Left lung (tissue), 10 donors: Measurements from ENCODE around the gene CSPG4. TPM values are rescaled to one million over a fixed set of nuclear protein-coding genes. Genes with fewer than 3 reads are reported as not detected.
"Not testable (repeated sequence)": the region's sequence is repeated elsewhere in the genome, so short reads cannot be mapped to it uniquely, and the experiment has no call there.

ENCODE experiments used
- ATAC-seq: fragments of 200-7000 bp; cut with Tn5 transposase; one replicate; pipeline ENCODE4 v1.9.1; 2020; ENCODE audit warnings: moderate library complexity
- DNase-seq, 4 donors: peaks; one replicate each; pipeline ENCODE4 v3.0.0-alpha.2; 2013 to 2020
- H3K27ac ChIP-seq, 2 donors: fragments of 200-600 bp; sonication (generic) in 1 of 2; one replicate each; pipeline versions ENCODE4 v1.5.0 to v1.8.0; 2020 to 2021
- H3K27me3 ChIP-seq, 2 donors: fragments of 200-600 bp; sonication (generic) in 1 of 2; one replicate each; pipeline versions ENCODE4 v1.5.0 to v1.8.0; 2020 to 2021
- H3K36me3 ChIP-seq, 2 donors: fragments of 200-600 bp; sonication (generic) in 1 of 2; one replicate each; pipeline versions ENCODE4 v1.5.0 to v1.8.0; 2020 to 2021
- H3K4me1 ChIP-seq, 2 donors: fragments of 200-600 bp; one replicate each; pipeline ENCODE4 v1.8.0; 2021
- H3K4me3 ChIP-seq, 2 donors: fragments of 200-600 bp; sonication (generic) in 1 of 2; one replicate each; pipeline versions ENCODE4 v1.5.0 to v1.8.0; 2020 to 2021; ENCODE audit warnings: mild to moderate bottlenecking in 1 of 2
- H3K9me3 ChIP-seq, 2 donors: fragments of 200-600 bp; sonication (generic) in 1 of 2; one replicate each; pipeline versions ENCODE4 v1.5.0 to v1.8.0; 2020 to 2021
- intact Hi-C, 2 donors: fragments of 100-400 bp; cut with DNase I; formaldehyde crosslinking; loops; one replicate each; pipeline versions ENCODE4 v1.11.2 to v1.14.2; 2022
- polyA plus RNA-seq, 6 donors: library from polyadenylated mRNA; unstranded; fragments of 120-200 nt; gene quantifications; one replicate each; pipeline ENCODE4 v1.2.1, GENCODE V29; 2013; ENCODE audit not compliant: insufficient read length in 6 of 6
- total RNA-seq, 2 donors: library from RNA; stranded (reverse); fragmentation: NEBNext Ultra II Directional; extraction: Animal tissue kit (Norgen Biotek cat#: 25700); gene quantifications; one replicate each; pipeline ENCODE4 v1.2.1, GENCODE V29; 2021
- TF ChIP-seq, protein P1 (sequence below), 2 donors: fragments of 200-600 bp; sonication (generic) in 1 of 2; IDR thresholded peaks; one replicate each; pipeline versions ENCODE4 v1.5.0 to v1.8.0; 2021; ENCODE audit warnings: antibody characterized with exemption in 2 of 2
- donor health status: DM: no; HTN: yes; CAD: no.
- donor health status: DM: no; HTN: no; CAD: no.

Gene CSPG4
- total and polyA plus RNA-seq, 8 donors: 18.4 to 36.1 (median 23.8) TPM

DNA sequence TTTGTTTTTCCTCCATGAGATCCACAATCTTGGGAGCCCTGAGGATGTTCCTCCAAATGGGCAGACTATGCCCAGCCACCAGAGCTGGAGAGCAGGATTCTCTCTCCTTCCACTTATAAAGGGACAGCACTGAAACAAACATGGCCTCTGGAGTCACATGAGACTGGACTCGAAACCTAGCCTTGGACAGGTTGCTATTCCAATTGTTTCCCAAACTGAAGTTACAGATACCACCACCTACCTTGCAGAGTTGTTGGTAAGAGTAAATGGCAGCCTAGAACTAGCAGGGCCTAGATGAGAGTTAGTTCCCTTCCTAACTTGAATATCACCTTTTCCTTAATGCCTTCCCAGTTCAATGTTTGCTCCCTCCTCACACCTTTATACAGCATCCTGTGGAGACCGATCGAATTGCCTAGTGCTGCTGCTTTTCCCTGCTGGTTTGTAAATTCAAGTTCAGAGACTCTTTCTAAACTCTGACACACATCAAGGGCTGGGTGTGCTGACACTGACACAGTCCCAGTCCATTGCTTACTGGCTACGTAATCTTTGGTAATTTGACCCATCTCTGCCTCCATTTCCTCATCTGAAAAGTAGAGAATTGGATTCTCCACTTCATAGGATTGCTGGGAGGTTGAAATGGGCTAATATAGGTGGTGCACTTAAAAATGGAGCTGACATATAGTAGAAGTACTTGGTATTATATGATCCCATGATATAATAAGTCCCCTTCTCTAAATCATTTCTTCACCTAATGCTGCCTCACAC, 75.2 kb downstream of the CSPG4 start:
- Histone ChIP-seq H3K4me3 (peak overlapping the region in 1 of 2 donors; percentile 96), H3K27ac (no peak overlapping the region), H3K4me1 (peaks cover 7 to 42% of the 10 kb centered on the region in 2 donors), H3K27me3 (no peaks in the 10 kb centered on the region), H3K9me3 (no peaks in the 10 kb centered on the region), H3K36me3 (no peaks in the 10 kb centered on the region)
- TF ChIP-seq, protein P1, sequence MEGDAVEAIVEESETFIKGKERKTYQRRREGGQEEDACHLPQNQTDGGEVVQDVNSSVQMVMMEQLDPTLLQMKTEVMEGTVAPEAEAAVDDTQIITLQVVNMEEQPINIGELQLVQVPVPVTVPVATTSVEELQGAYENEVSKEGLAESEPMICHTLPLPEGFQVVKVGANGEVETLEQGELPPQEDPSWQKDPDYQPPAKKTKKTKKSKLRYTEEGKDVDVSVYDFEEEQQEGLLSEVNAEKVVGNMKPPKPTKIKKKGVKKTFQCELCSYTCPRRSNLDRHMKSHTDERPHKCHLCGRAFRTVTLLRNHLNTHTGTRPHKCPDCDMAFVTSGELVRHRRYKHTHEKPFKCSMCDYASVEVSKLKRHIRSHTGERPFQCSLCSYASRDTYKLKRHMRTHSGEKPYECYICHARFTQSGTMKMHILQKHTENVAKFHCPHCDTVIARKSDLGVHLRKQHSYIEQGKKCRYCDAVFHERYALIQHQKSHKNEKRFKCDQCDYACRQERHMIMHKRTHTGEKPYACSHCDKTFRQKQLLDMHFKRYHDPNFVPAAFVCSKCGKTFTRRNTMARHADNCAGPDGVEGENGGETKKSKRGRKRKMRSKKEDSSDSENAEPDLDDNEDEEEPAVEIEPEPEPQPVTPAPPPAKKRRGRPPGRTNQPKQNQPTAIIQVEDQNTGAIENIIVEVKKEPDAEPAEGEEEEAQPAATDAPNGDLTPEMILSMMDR (IDR thresholded peaks at IDR 0.05): no peak
- ATAC-seq: no peak
- DNase-seq: no peak
- intact Hi-C loops: no loop called here

DNA sequence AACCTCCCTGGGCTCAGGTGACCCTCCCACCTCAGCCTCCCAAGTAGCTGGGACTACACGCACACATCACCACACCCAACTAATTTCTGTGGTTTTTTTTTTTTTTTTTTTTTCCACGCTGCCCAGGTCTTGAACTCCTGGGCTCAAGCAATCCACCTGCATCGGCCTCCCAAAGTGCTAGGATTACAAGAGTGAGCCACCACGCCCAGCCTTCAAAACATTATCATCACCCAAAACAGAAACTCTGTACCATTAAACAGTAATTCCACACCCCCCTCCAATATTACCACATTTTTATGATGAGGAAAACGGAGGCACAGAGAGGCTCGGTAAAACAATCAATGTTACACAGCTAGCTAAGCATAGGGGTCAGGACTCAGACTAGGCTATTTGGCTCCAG, 76.6 kb downstream of the CSPG4 start:
- no peak overlapping the region for H3K27ac ChIP-seq
- DNase-seq (no peak), ATAC-seq (no peak)
- no peaks in the 10 kb centered on the region for H3K27me3 ChIP-seq
- no peaks in the 10 kb centered on the region for H3K36me3 ChIP-seq
- intact Hi-C loops: no loop called here
- H3K9me3 ChIP-seq: no peaks in the 10 kb centered on the region
- H3K4me3 ChIP-seq: no peak overlapping the region
- peaks cover 7 to 37% of the 10 kb centered on the region in 2 donors for H3K4me1 ChIP-seq
- TF ChIP-seq, protein P1 (IDR thresholded peaks at IDR 0.05): no peak

DNA sequence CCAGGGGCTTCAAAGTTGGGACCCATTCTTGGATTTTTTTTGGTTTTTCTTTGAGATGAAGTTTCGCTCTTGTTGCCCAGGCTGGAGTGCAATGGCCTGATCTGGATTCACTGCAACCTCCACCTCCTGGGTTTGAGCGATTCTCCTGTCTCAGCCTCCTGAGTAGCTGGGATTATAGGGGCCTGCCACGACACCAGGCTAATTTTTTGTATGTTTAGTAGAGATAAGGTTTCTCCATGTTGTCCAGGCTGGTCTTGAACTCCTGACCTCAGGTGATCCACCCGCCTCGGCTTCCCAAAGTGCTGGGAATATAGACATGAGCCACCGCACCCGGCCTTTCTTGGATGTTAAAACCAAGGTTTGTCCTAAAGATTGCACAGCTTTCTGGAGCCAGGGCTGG, 78.7 kb downstream of the CSPG4 start:
- H3K4me1 ChIP-seq: peaks cover 7 to 28% of the 10 kb centered on the region in 2 donors
- H3K27ac ChIP-seq, DNase-seq, H3K27me3 ChIP-seq, ATAC-seq, H3K4me3 ChIP-seq, H3K36me3 ChIP-seq, intact Hi-C loops, H3K9me3 ChIP-seq: not testable (repeated sequence)

DNA sequence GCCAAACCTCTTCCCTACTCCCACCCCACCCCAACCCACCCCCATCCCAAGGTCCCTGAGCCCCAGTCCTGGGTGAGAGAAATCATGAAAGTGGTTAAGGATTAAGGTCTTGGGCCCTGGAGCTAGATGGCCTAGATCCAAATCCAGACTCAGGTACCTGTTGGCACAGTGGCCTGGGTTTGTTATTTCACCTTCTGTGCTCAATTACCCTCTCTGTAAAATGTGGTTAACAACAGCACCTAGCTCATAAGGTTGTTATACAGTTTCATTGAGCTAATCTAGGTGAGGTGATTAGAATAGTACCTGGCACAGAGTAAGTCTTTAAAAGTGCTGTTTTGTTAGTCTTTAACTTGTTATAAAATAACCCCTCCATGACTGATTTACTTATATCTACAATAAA, 80.7 kb downstream of the CSPG4 start:
- Histone ChIP-seq H3K27ac (no peak overlapping the region), H3K4me3 (no peak overlapping the region), H3K4me1 (peaks cover 0 to 15% of the 10 kb centered on the region in 2 donors), H3K9me3 (no peaks in the 10 kb centered on the region), H3K36me3 (no peaks in the 10 kb centered on the region), H3K27me3 (no peaks in the 10 kb centered on the region)
- no peak for ATAC-seq
- intact Hi-C loops: no loop called here
- TF ChIP-seq, protein P1 (IDR thresholded peaks at IDR 0.05): no peak
- DNase-seq: no peak

DNA sequence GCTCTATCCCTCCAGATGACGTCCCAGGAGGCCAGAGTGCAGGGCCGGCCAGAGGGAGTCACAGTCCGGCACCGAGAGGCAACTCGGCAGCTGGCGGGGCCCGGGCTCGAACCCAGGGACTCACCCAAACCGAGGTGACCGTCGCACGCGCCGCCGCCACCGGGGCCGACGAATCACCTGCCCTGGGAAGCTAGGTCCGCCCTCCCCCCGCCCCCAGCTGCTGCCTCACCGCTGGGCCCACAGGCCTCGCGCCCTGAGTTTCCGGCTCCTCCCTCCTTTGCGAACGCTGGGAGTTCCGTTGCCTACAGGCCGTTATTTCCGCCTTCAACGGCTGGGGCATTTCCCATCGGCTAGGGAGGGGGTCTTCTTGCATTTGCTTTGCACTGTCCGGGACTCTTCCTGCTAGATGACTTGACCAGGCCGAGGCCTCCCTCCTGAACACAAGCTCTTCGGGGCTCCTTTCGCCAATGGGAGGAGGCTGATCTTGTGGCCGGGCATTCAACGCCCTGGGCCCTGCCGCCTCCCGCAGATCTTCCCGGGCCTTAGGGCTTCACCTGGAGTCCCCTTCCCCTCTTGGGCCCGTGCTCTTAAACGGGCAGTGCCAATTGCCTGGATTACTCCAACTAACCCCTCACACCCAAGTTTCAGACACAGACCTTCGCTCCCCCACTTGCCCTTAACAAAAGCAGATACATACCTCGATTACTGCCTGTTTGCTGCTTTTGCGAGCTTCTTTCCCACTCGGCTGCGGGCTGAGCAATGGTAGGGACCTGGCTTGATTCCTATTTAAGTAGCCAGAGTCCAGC, 86.9 kb downstream of the CSPG4 start, which contains the start of gene SNUPN:
SNUPN (minus strand) TSS at position 184 of the 806 bp plus-strand sequence. CDS start 4,674 bp downstream, outside the sequence.
- peak; percentile 94 to 98 (median 96) for DNase-seq
- H3K4me1 ChIP-seq: peaks cover 6 to 44% of the 10 kb centered on the region in 2 donors

More for the DNA sequence above, 86.9 kb downstream of the CSPG4 start, which contains the start of gene SNUPN:
- ATAC-seq: peak; percentile 95
- Histone ChIP-seq H3K36me3 (peaks cover 0 to 3% of the 10 kb centered on the region in 2 donors), H3K9me3 (no peaks in the 10 kb centered on the region), H3K4me3 (peak within 1 kb of the TSS; percentile 82 to 94), H3K27me3 (no peaks in the 10 kb centered on the region), H3K27ac (peak within 1 kb of the TSS; percentile 96 to 98)
- TF ChIP-seq, protein P1 (IDR thresholded peaks at IDR 0.05): no peak
- intact Hi-C loops: no loop called here

Other genes with a start within 250 kb of the CSPG4 start
- 10 to 100 TPM; 21.9 to 25.4 TPM for gene PTPN9, start 133.5 kb downstream of the CSPG4 start, total RNA-seq
- 10 to 100 TPM; 41.6 to 50.4 (median 44.6) TPM for gene PTPN9, start 133.5 kb downstream of the CSPG4 start, polyA plus RNA-seq
- gene SNUPN, start 87.1 kb downstream of the CSPG4 start, total RNA-seq: 10 to 100 TPM; 23.6 to 23.8 TPM
- gene SNUPN, start 87.1 kb downstream of the CSPG4 start, polyA plus RNA-seq: 10 to 100 TPM; 24.1 to 34.5 (median 27.7) TPM
- gene IMP3, start 72.6 kb downstream of the CSPG4 start, total RNA-seq: 10 to 100 TPM; 52.8 to 69.9 TPM
- gene IMP3, start 72.6 kb downstream of the CSPG4 start, polyA plus RNA-seq: 10 to 100 TPM; 38.6 to 48.6 (median 43.9) TPM
- gene SNX33, start 64.9 kb downstream of the CSPG4 start, total RNA-seq: 10 to 100 TPM; 21.4 to 34.7 TPM
- 10 to 100 TPM; 21.4 to 25.3 (median 23.0) TPM for gene SNX33, start 64.9 kb downstream of the CSPG4 start, polyA plus RNA-seq
- 10 to 100 TPM; 30.4 to 31.4 TPM for gene UBE2Q2, start 130.6 kb upstream of the CSPG4 start, total RNA-seq
- 10 to 100 TPM; 52.1 to 64.6 (median 55.0) TPM for gene UBE2Q2, start 130.6 kb upstream of the CSPG4 start, polyA plus RNA-seq
- gene FBXO22, start 191.0 kb upstream of the CSPG4 start, total RNA-seq: 10 to 100 TPM; 26.7 to 32.3 TPM
- gene FBXO22, start 191.0 kb upstream of the CSPG4 start, polyA plus RNA-seq: 10 to 100 TPM; 36.4 to 44.8 (median 40.2) TPM